Activated CD4-positive, alpha-beta memory T cell treated with anti-CD3 and anti-CD28 coated beads for 36 hours (primary cell): ENCODE results near the gene N4BP2. TPM values are rescaled to one million over a fixed set of nuclear protein-coding genes. Genes with fewer than 3 reads are reported as not detected.

ENCODE experiments used
- CTCF ChIA-PET: fragments of 350-600 bp; sonication (Branson Sonifier 250); formaldehyde crosslinking; loops from one replicate; lab custom pipeline; 2021; ENCODE audit warnings: antibody characterized with exemption, inconsistent platforms; lab: Charles Lee
- POLR2A ChIA-PET: fragments of 350-600 bp; sonication (Branson Sonifier 250); formaldehyde crosslinking; loops from one replicate; lab custom pipeline; 2021; ENCODE audit warnings: antibody characterized with exemption; lab: Charles Lee
- DNase-seq: peaks from one replicate; pipeline ENCODE4 v3.0.0-alpha.2; 2020
- H3K27ac Mint-ChIP-seq: one replicate; pipeline ENCODE4 v1.8.0; 2021; ENCODE audit warnings: mixed read lengths
- H3K27me3 Mint-ChIP-seq: one replicate; pipeline ENCODE4 v1.8.0; 2021; ENCODE audit warnings: mixed read lengths
- H3K36me3 Mint-ChIP-seq: one replicate; pipeline ENCODE4 v1.8.0; 2021; ENCODE audit warnings: mixed read lengths
- H3K4me1 Mint-ChIP-seq: one replicate; pipeline ENCODE4 v1.8.0; 2021; ENCODE audit warnings: low read depth, mixed read lengths
- H3K4me3 Mint-ChIP-seq: one replicate; pipeline ENCODE4 v1.8.0; 2021; ENCODE audit warnings: mild to moderate bottlenecking, mixed read lengths
- H3K9me3 Mint-ChIP-seq: one replicate; pipeline ENCODE4 v1.8.0; 2021; ENCODE audit warnings: mixed read lengths
- intact Hi-C: fragments of 100-400 bp; cut with micrococcal nuclease; formaldehyde crosslinking; loops from one replicate; pipeline ENCODE4 v1.15.1; 2023
- total RNA-seq, 2 experiments: library from RNA; stranded (reverse); gene quantifications; one replicate each; pipeline ENCODE4 v1.2.3, GENCODE V29; 2021

The N4BP2 gene
- total RNA-seq, 2 experiments from 2014 or later = 19.3 to 21.9 TPM

- Mint-ChIP-seq H3K27ac (no peak overlapping the region), H3K27me3 (no peaks in the 10 kb centered on the region), H3K36me3 (peaks cover 22% of the 10 kb centered on the region), H3K4me1 (peaks cover 17% of the 10 kb centered on the region), H3K9me3 (peaks cover 8% of the 10 kb centered on the region), H3K4me3 (no peak overlapping the region)
- POLR2A ChIA-PET = no interaction called here
- intact Hi-C loops = no loop called here
- DNase-seq = no peak
- CTCF ChIA-PET = interaction anchor here (2.0 kb wide), 1 partner anchor 161 kb away, joined by 7 read pairs; no protein-coding TSS in a partner anchor
Observed at GRCh38 chr4:40164459-40164858, 107.8 kb downstream of the N4BP2 start.

DNA sequence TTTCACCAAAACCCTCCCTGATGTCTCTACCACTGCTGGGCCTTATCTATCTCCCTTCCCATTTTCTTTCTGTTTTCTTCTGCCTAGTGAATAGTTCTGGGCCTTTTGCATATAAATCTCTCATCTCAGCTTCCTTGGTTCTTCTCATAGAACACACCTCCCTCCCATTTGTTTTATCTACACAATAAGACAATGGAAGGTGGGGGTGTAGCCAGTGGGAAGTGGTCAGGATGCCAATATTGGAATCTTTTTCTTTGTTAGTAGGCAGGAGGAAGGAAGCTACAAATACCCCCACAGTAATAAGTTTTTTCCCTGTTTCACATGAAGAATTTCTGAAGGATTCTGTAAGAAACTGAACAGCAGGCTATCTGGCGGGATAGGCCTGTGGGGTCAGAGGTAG, 109.3 kb downstream of the N4BP2 start:
- intact Hi-C loops = no loop called here
- CTCF ChIA-PET = interaction anchor here (2.0 kb wide), 1 partner anchor 159 kb away, joined by 7 read pairs; no protein-coding TSS in a partner anchor
- Mint-ChIP-seq H3K36me3 (peaks cover 19% of the 10 kb centered on the region), H3K4me1 (peaks cover 9% of the 10 kb centered on the region), H3K4me3 (no peak overlapping the region), H3K27ac (no peak overlapping the region), H3K27me3 (no peaks in the 10 kb centered on the region), H3K9me3 (peaks cover 8% of the 10 kb centered on the region)
- no peak for DNase-seq
- POLR2A ChIA-PET = no interaction called here

DNA sequence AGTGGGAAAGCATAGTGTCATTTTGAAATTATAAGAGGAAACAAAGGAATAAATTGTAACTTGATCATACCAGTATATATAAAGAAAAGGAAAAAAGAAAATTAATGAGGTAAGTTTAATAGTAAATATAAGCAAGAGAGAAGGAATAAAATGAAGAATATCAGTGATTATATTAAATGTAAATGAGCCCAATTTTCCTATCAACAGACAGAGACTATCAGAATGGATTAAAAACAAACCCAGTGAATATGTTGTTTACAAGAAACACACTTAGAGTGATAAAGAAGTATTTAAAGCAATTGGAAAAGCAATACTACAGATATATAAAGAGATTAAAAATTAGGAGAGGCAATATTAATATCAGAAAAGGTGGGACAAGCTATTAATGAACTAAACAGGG, 111.4 kb downstream of the N4BP2 start:
- H3K4me1 Mint-ChIP-seq = peaks cover 11% of the 10 kb centered on the region
- no peak overlapping the region for H3K4me3 Mint-ChIP-seq
- ChIA-PET CTCF (no interaction called here), POLR2A (no interaction called here)
- no peak for DNase-seq
- peaks cover 10% of the 10 kb centered on the region for H3K36me3 Mint-ChIP-seq
- H3K27me3 Mint-ChIP-seq = no peaks in the 10 kb centered on the region
- H3K9me3 Mint-ChIP-seq = peaks cover 8% of the 10 kb centered on the region
- intact Hi-C loops = no loop called here
- H3K27ac Mint-ChIP-seq = no peak overlapping the region

GRCh38 chr4:40170588-40170987, 113.9 kb downstream of the N4BP2 start:
- intact Hi-C loops = no loop called here
- Mint-ChIP-seq H3K4me3 (no peak overlapping the region), H3K4me1 (peaks cover 18% of the 10 kb centered on the region), H3K36me3 (peaks cover 6% of the 10 kb centered on the region), H3K9me3 (peaks cover 8% of the 10 kb centered on the region), H3K27ac (no peak overlapping the region), H3K27me3 (no peaks in the 10 kb centered on the region)
- no peak for DNase-seq
- ChIA-PET CTCF (interaction anchor here (0.9 kb wide), 1 partner anchor 10 kb away, joined by 3 read pairs; no protein-coding TSS in a partner anchor), POLR2A (interaction anchor here (1.3 kb wide), 1 partner anchor 24 kb away, joined by 5 read pairs; no protein-coding TSS in a partner anchor)

GRCh38 chr4:40173470-40173875, 116.8 kb downstream of the N4BP2 start:
- H3K27me3 Mint-ChIP-seq = no peaks in the 10 kb centered on the region
- peaks cover 11% of the 10 kb centered on the region for H3K4me1 Mint-ChIP-seq
- no peaks in the 10 kb centered on the region for H3K36me3 Mint-ChIP-seq
- POLR2A ChIA-PET = no interaction called here
- no peak for DNase-seq
- H3K4me3 Mint-ChIP-seq = no peak overlapping the region
- intact Hi-C loops = no loop called here
- no peaks in the 10 kb centered on the region for H3K9me3 Mint-ChIP-seq
- no peak overlapping the region for H3K27ac Mint-ChIP-seq
- CTCF ChIA-PET = no interaction called here

DNA sequence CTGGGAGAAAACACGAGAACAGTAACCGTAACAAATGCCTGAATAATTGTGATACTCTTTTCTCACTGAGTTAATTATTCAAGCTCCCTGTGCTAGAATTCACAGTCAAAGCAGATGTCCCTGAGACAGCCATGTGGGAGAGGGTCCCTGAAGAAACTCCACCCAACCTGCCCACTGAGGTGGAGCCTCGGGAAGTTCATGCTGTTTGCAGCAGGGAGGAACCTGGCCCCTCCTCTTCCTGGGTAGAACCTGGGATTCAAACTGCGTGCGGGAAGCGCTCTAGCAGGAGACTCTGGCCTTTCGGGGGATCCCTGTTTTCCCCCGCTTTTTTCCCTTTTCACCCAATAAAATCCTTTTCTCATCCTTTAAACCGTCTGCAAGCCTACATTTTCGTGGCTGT, 120.0 kb downstream of the N4BP2 start:
- intact Hi-C loops = no loop called here
- no peaks in the 10 kb centered on the region for H3K9me3 Mint-ChIP-seq
- H3K27ac Mint-ChIP-seq = no peak overlapping the region
- POLR2A ChIA-PET = no interaction called here
- CTCF ChIA-PET = interaction anchor here (0.7 kb wide), 1 partner anchor 20 kb away, joined by 3 read pairs; no protein-coding TSS in a partner anchor
- no peak for DNase-seq
- H3K4me3 Mint-ChIP-seq = no peak overlapping the region
- no peaks in the 10 kb centered on the region for H3K27me3 Mint-ChIP-seq
- peaks cover 25% of the 10 kb centered on the region for H3K4me1 Mint-ChIP-seq
- no peaks in the 10 kb centered on the region for H3K36me3 Mint-ChIP-seq

DNA sequence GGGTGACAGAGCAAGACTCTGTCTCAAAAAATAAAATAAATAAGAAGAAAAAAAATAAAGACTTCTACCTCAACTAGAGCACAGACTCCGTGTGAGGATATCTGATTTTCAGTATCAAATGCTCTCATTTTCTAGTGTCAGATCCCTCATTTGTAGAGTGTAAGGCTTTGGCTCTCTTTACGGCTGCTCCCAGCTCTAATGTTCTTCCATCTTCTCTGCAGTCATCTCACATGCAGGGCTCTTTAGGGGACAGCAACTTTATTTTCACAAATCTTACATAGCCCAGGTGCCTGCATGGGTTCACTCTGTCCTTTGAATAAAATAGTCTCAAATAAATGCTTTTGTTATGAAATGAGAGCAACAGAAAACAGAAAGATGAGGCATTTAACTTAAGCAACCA, 120.9 kb downstream of the N4BP2 start:
- ChIA-PET CTCF (interaction anchor here (0.7 to 1.2 kb wide), 2 partner anchors 21 to 148 kb away, joined by 3 read pairs; no protein-coding TSS in a partner anchor), POLR2A (no interaction called here)
- H3K36me3 Mint-ChIP-seq = no peaks in the 10 kb centered on the region
- peaks cover 28% of the 10 kb centered on the region for H3K4me1 Mint-ChIP-seq
- H3K4me3 Mint-ChIP-seq = no peak overlapping the region
- no peaks in the 10 kb centered on the region for H3K9me3 Mint-ChIP-seq
- H3K27ac Mint-ChIP-seq = no peak overlapping the region
- no peak for DNase-seq
- intact Hi-C loops = no loop called here
- H3K27me3 Mint-ChIP-seq = no peaks in the 10 kb centered on the region

DNA sequence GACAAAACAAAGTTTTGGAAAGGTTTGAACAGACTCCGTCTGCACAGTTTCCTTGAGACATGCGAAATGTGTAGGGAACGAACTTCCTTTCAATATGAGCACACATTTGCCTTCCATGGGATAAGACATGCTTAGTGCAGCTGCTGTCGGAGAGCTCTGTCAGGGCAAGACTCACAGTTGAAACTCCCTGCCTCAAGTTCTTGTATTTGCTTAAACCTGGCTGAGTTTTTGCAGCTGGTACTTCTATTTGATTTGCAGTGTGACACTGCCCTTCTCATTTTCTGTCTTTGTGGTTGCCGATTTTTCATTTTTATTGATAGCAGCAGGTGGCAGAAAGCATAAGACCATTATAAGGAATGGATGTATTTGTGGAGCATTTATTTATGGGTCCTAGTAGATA, 122.0 kb downstream of the N4BP2 start:
- POLR2A ChIA-PET = interaction anchor here (0.6 kb wide), 1 partner anchor 75 kb away, joined by 3 read pairs; no protein-coding TSS in a partner anchor
- H3K27me3 Mint-ChIP-seq = no peaks in the 10 kb centered on the region
- no peaks in the 10 kb centered on the region for H3K9me3 Mint-ChIP-seq
- no peak for DNase-seq
- H3K36me3 Mint-ChIP-seq = no peaks in the 10 kb centered on the region
- peaks cover 23% of the 10 kb centered on the region for H3K4me1 Mint-ChIP-seq
- H3K27ac Mint-ChIP-seq = no peak overlapping the region
- intact Hi-C loops = no loop called here
- no peak overlapping the region for H3K4me3 Mint-ChIP-seq
- CTCF ChIA-PET = interaction anchor here (0.8 to 1.2 kb wide), 3 partner anchors 29 to 147 kb away, joined by 3 read pairs; partner anchors contain the start of gene N4BP2

- Mint-ChIP-seq H3K27ac (no peak overlapping the region), H3K4me3 (no peak overlapping the region), H3K36me3 (no peaks in the 10 kb centered on the region), H3K9me3 (no peaks in the 10 kb centered on the region), H3K27me3 (no peaks in the 10 kb centered on the region), H3K4me1 (peaks cover 26% of the 10 kb centered on the region)
- DNase-seq = no peak
- POLR2A ChIA-PET = interaction anchor here (0.5 to 0.6 kb wide), 2 partner anchors 29 to 362 kb away, joined by 3 to 4 read pairs; no protein-coding TSS in a partner anchor
- intact Hi-C loops = no loop called here
- CTCF ChIA-PET = interaction anchor here (0.8 kb wide), 1 partner anchor 123 kb away, joined by 3 read pairs; the partner anchor contains the start of gene N4BP2
Observed at GRCh38 chr4:40179360-40179759, 122.7 kb downstream of the N4BP2 start.

- no peak for DNase-seq
- Mint-ChIP-seq H3K27ac (no peak overlapping the region), H3K4me3 (no peak overlapping the region), H3K27me3 (no peaks in the 10 kb centered on the region), H3K4me1 (peaks cover 31% of the 10 kb centered on the region), H3K36me3 (no peaks in the 10 kb centered on the region), H3K9me3 (no peaks in the 10 kb centered on the region)
- POLR2A ChIA-PET = no interaction called here
- CTCF ChIA-PET = interaction anchor here (1.3 kb wide), 1 partner anchor 9 kb away, joined by 3 read pairs; no protein-coding TSS in a partner anchor
- intact Hi-C loops = loop anchor here (10.0 kb wide), 1 partner anchor 56 kb away; no protein-coding TSS in a partner anchor
Observed at GRCh38 chr4:40180356-40180755, 123.7 kb downstream of the N4BP2 start.

GRCh38 chr4:40182001-40182400, 125.4 kb downstream of the N4BP2 start:
- Mint-ChIP-seq H3K27ac (no peak overlapping the region), H3K9me3 (no peaks in the 10 kb centered on the region), H3K4me1 (peaks cover 45% of the 10 kb centered on the region), H3K27me3 (no peaks in the 10 kb centered on the region), H3K4me3 (no peak overlapping the region), H3K36me3 (no peaks in the 10 kb centered on the region)
- POLR2A ChIA-PET = interaction anchor here (1.2 kb wide), 1 partner anchor 16 kb away, joined by 3 read pairs; no protein-coding TSS in a partner anchor
- CTCF ChIA-PET = interaction anchor here (1.6 kb wide), 1 partner anchor 135 kb away, joined by 6 read pairs; no protein-coding TSS in a partner anchor
- no peak for DNase-seq
- intact Hi-C loops = loop anchor here (10.0 kb wide), 1 partner anchor 57 kb away; no protein-coding TSS in a partner anchor

DNA sequence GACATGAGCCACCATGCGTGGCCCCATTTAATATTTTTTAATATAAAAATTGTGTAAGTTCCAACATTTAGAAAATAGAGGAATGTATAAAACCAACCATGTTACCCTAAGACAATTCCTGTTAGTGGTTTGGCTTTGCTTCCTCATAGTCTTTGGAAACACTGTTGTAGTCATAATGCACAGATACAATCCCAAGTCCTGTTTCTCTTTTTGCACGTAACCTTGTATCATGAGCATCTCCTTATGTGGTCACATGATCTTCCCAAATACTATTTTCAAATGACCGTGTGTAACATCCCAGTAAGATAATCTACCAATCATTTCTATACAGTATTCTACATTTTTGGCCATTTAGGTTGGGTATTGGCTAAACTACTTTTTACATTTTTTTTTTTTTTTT, 126.3 kb downstream of the N4BP2 start:
- peaks cover 53% of the 10 kb centered on the region for H3K4me1 Mint-ChIP-seq
- POLR2A ChIA-PET = interaction anchor here (0.6 to 1.8 kb wide), 4 partner anchors 13 to 59 kb away, joined by 3 to 18 read pairs (median 10); no protein-coding TSS in a partner anchor
- intact Hi-C loops = loop anchor here (10.0 kb wide), 1 partner anchor 58 kb away; no protein-coding TSS in a partner anchor
- no peaks in the 10 kb centered on the region for H3K27me3 Mint-ChIP-seq
- no peak for DNase-seq
- H3K27ac Mint-ChIP-seq = no peak overlapping the region
- H3K36me3 Mint-ChIP-seq = no peaks in the 10 kb centered on the region
- CTCF ChIA-PET = interaction anchor here (1.3 to 1.6 kb wide), 3 partner anchors 46 to 134 kb away, joined by 3 to 8 read pairs (median 6); no protein-coding TSS in a partner anchor
- no peak overlapping the region for H3K4me3 Mint-ChIP-seq
- H3K9me3 Mint-ChIP-seq = no peaks in the 10 kb centered on the region
